SK-N-SH (cell line): ENCODE data around the gene BRI3BP. TPM values are rescaled to one million over a fixed set of nuclear protein-coding genes. Genes with fewer than 3 reads are reported as not detected.

Experiments
- CTCF ChIA-PET: fragments of 300-600, 350-600 bp; formaldehyde crosslinking; extraction: SDS; loops from one replicate; lab custom pipeline; 2021; lab: Yijun Ruan, JAX
- POLR2A ChIA-PET: fragments of 350-600 bp; sonication (Branson Sonifier 250); formaldehyde crosslinking; extraction: SDS; loops from one replicate; lab custom pipeline; 2020; ENCODE audit warnings: antibody characterized with exemption, inconsistent platforms; lab: Yijun Ruan, JAX
- DNase-seq: peaks from one replicate; pipeline ENCODE4 v3.0.0; 2012
- H2AFZ ChIP-seq: fragments of 200-600 bp; sonication (generic); 2 replicates; pipeline ENCODE4 v1.8.1; 2016; ENCODE audit warnings: antibody characterized with exemption, mild to moderate bottlenecking, low read depth
- H3F3A ChIP-seq: fragments of 200-600 bp; sonication (generic); replicated peaks from 2 replicates; pipeline ENCODE3; 2016; ENCODE audit warnings: antibody characterized with exemption, mild to moderate bottlenecking; ENCODE audit not compliant: insufficient read depth
- H3K27ac ChIP-seq, 2 experiments: fragments of 200-500 bp in 1 of 2; fragments of 200-600 bp in 1 of 2; sonication (Bioruptor generic) in 1 of 2; sonication (generic), shearing (Covaris generic) in 1 of 2; 2 replicates each; pipeline versions ENCODE4 v1.5.1 to v1.6.1; 2014 to 2016; ENCODE audit warnings: low read depth in 2 of 2, inconsistent platforms in 1 of 2, low read length in 1 of 2, mild to moderate bottlenecking in 1 of 2, mixed read lengths in 1 of 2
- H3K27me3 ChIP-seq: fragments of 200-600 bp; sonication (generic), shearing (Covaris generic); 2 replicates; pipeline ENCODE4 v1.6.1; 2016; ENCODE audit warnings: mixed run types; ENCODE audit not compliant: insufficient read depth
- H3K36me3 ChIP-seq, 2 experiments: fragments of 200-500 bp in 1 of 2; fragments of 200-600 bp in 1 of 2; sonication (Bioruptor generic) in 1 of 2; sonication (generic) in 1 of 2; replicated peaks in 1 of 2; 2 replicates each; pipeline versions ENCODE3 to v1.5.1; 2014 to 2016; ENCODE audit warnings: low read length in 1 of 2, mild to moderate bottlenecking in 1 of 2; ENCODE audit not compliant: insufficient read depth in 2 of 2, control insufficient read depth in 1 of 2
- H3K4me1 ChIP-seq, 2 experiments: fragments of 200-500 bp in 1 of 2; fragments of 200-600 bp in 1 of 2; sonication (Bioruptor generic) in 1 of 2; sonication (generic), shearing (Covaris generic) in 1 of 2; 2 replicates each; pipeline versions ENCODE4 v1.5.1 to v1.6.1; 2014 to 2016; ENCODE audit warnings: low read depth in 1 of 2, low read length in 1 of 2, mixed run types in 1 of 2; ENCODE audit not compliant: insufficient read depth in 2 of 2, control insufficient read depth in 1 of 2
- H3K4me2 ChIP-seq: fragments of 200-600 bp; sonication (generic), shearing (Covaris generic); 2 replicates; pipeline ENCODE4 v1.6.1; 2017; ENCODE audit warnings: mixed run types
- H3K4me3 ChIP-seq, 2 experiments: fragments of 200-500 bp in 1 of 2; fragments of 200-600 bp in 1 of 2; sonication (Bioruptor generic) in 1 of 2; sonication (generic), shearing (Covaris generic) in 1 of 2; 2 replicates each; pipeline versions ENCODE4 v1.5.1 to v1.8.1; 2014 to 2016; ENCODE audit warnings: low read depth in 2 of 2, inconsistent platforms in 1 of 2, low read length in 1 of 2, mild to moderate bottlenecking in 1 of 2, mixed read lengths in 1 of 2, moderate library complexity in 1 of 2
- H3K79me2 ChIP-seq: fragments of 200-600 bp; sonication (generic); 2 replicates; pipeline ENCODE4 v1.8.1; 2017; ENCODE audit warnings: mild to moderate bottlenecking; ENCODE audit not compliant: insufficient read depth
- H3K9ac ChIP-seq: fragments of 200-600 bp; sonication (generic); 2 replicates; pipeline ENCODE4 v1.6.1; 2017; ENCODE audit warnings: mixed run types
- H3K9me2 ChIP-seq: fragments of 200-600 bp; sonication (generic); 2 replicates; pipeline ENCODE4 v1.6.1; 2017; ENCODE audit warnings: mixed run types
- H3K9me3 ChIP-seq: fragments of 200-600 bp; sonication (generic); 2 replicates; pipeline ENCODE4 v1.6.1; 2017; ENCODE audit warnings: mixed run types, mild to moderate bottlenecking, moderate library complexity
- H4K20me1 ChIP-seq: fragments of 200-600 bp; sonication (generic); 2 replicates; pipeline ENCODE4 v1.6.1; 2017; ENCODE audit warnings: mild to moderate bottlenecking, mixed run types; ENCODE audit not compliant: insufficient read depth
- CHD2 ChIP-seq: fragments of 150-350 bp; IDR thresholded peaks from 2 replicates; pipeline ENCODE4 v1.6.1; 2018; ENCODE audit warnings: low read length; ENCODE audit not compliant: partially characterized antibody
- CTCF ChIP-seq: fragments of 200-600 bp; sonication (generic); IDR thresholded peaks from 2 replicates; pipeline ENCODE4 v1.6.1; 2017; ENCODE audit warnings: antibody characterized with exemption, mild to moderate bottlenecking, moderate library complexity
- FOSL2 ChIP-seq: IDR thresholded peaks from 2 replicates; pipeline ENCODE4 v1.4.0; 2012; ENCODE audit warnings: low read depth, mild to moderate bottlenecking, moderate library complexity, borderline replicate concordance
- FOXJ3 ChIP-seq: sonication (generic); formaldehyde crosslinking; IDR thresholded peaks from 2 replicates; pipeline ENCODE4 v1.5.1; 2020; ENCODE audit warnings: mild to moderate bottlenecking, missing genetic modification reagents
- FOXM1 ChIP-seq: IDR thresholded peaks from 2 replicates; pipeline ENCODE4 v1.4.0; 2012; ENCODE audit warnings: low read depth, mild to moderate bottlenecking
- JUND ChIP-seq: IDR thresholded peaks from 2 replicates; pipeline ENCODE4 v1.4.0; 2012
- MXI1 ChIP-seq: IDR thresholded peaks from 2 replicates; pipeline ENCODE4 v1.6.1; 2012; ENCODE audit warnings: mild to moderate bottlenecking, low read depth, low read length, improper control_type of control experiment
- POLR2AphosphoS5 ChIP-seq: IDR thresholded peaks from 2 replicates; pipeline ENCODE4 v1.6.1; 2012; ENCODE audit warnings: low read depth, low read length
- RCOR1 ChIP-seq: fragments of 150-350 bp; IDR thresholded peaks from 2 replicates; pipeline ENCODE4 v1.6.1; 2017; ENCODE audit warnings: antibody characterized with exemption, low read length
- REST ChIP-seq: IDR thresholded peaks from 2 replicates; pipeline ENCODE4 v1.6.1; 2012; ENCODE audit warnings: mild to moderate bottlenecking, low read depth, low read length, moderate library complexity
- TCF12 ChIP-seq: IDR thresholded peaks from 2 replicates; pipeline ENCODE4 v1.4.0; 2012
- USF1 ChIP-seq: IDR thresholded peaks from 2 replicates; pipeline ENCODE4 v1.4.0; 2012; ENCODE audit warnings: low read depth, borderline replicate concordance
- YY1 ChIP-seq: IDR thresholded peaks from 2 replicates; pipeline ENCODE4 v1.4.0; 2012; ENCODE audit warnings: low read depth, mild to moderate bottlenecking
- WGBS: methylation state at CpG from one replicate; pipeline ENCODE4 v1.1.6; 2017; ENCODE audit warnings: low lambda C conversion rate; 5-methylcytosine and 5-hydroxymethylcytosine counted together
- polyA plus RNA-seq, 3 experiments: library from polyadenylated mRNA; depleted of rRNA; stranded (reverse); fragments of >200 nt; gene quantifications; 2 replicates each; pipeline ENCODE4 v1.2.3, GENCODE V29; 2012

BRI3BP gene
- polyA plus RNA-seq, 1 of the 3 experiments (the other 2 are of a cell fraction), result 3.8 TPM

GRCh38 chr12:125053821-125054220 lies 60.4 kb downstream of the BRI3BP start:
- ChIA-PET POLR2A (no interaction called here), CTCF (no interaction called here)
- no peaks in the 10 kb centered on the region for H3K9me3 ChIP-seq
- 83% methylated on average over 8 of the region's 8 CpGs for WGBS
- no peaks in the 10 kb centered on the region for H4K20me1 ChIP-seq
- H3K79me2 ChIP-seq, result no peaks in the 10 kb centered on the region
- H3K9ac ChIP-seq, result no peak overlapping the region
- no peak overlapping the region for H2AFZ ChIP-seq
- TF ChIP-seq FOXJ3 (CRISPR knock-in tag), result no peak
- TF ChIP-seq CTCF, result no peak
- TF ChIP-seq RCOR1, result no peak
- no peak for TF ChIP-seq USF1
- no peak for TF ChIP-seq YY1
- no peak for TF ChIP-seq FOXM1
- TF ChIP-seq FOSL2, result no peak
- TF ChIP-seq REST, result no peak
- no peak for TF ChIP-seq POLR2AphosphoS5
- TF ChIP-seq TCF12, result no peak
- no peak for TF ChIP-seq JUND
- TF ChIP-seq, all 33 proteins: peak for 0
- Histone ChIP-seq H3K27me3 (no peaks in the 10 kb centered on the region), H3F3A (no peaks in the 10 kb centered on the region), H3K4me1 (no peaks in the 10 kb centered on the region; a peak in 1 of 4 replicates), H3K36me3 (no peaks in the 10 kb centered on the region), H3K27ac (no peak overlapping the region), H3K4me3 (no peak overlapping the region), H3K4me2 (no peak overlapping the region), H3K9me2 (no peaks in the 10 kb centered on the region)
- no peak for DNase-seq

DNA sequence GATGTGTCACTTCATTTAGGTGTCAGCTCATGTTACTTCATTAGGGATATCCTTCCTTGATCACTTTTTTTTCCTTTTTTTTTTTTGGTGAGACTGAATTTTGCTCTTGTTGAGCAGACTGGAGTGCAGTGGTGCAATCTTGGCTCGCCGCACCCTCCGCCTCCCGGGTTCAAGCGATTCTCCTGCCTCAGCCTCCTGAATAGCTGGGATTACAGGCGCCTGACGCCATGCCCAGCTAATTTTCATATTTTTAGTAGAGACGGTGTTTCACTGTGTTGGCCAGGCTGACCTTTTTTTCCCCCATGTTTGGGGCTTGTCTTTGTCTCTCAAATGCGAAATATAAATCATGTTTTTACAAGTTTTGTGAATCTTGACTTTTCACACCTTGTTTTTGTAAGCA lies 62.1 kb downstream of the BRI3BP start:
- H3K9ac ChIP-seq, result no peak overlapping the region
- no peak overlapping the region for H3K4me2 ChIP-seq
- no peaks in the 10 kb centered on the region for H3K36me3 ChIP-seq
- H3K9me3 ChIP-seq, result no peaks in the 10 kb centered on the region
- H3K27ac ChIP-seq, result no peak overlapping the region
- no peaks in the 10 kb centered on the region; a peak in 1 of 4 replicates for H3K4me1 ChIP-seq
- H3K4me3 ChIP-seq, result no peak overlapping the region
- H3K9me2 ChIP-seq, result no peaks in the 10 kb centered on the region
- H3K79me2 ChIP-seq, result no peaks in the 10 kb centered on the region
- ChIA-PET CTCF (no interaction called here), POLR2A (no interaction called here)
- no peaks in the 10 kb centered on the region for H3K27me3 ChIP-seq
- TF ChIP-seq MXI1 (no peak), CHD2 (no peak)
- H2AFZ ChIP-seq, result 0 out of 2 replicates have a peak overlapping the region, but pooled peaks have one; percentile 35
- no peaks in the 10 kb centered on the region for H3F3A ChIP-seq
- 82% methylated on average over 9 of the region's 9 CpGs for WGBS
- H4K20me1 ChIP-seq, result no peaks in the 10 kb centered on the region
- no peak for DNase-seq
